Measurements from ENCODE around the gene UTP15.

The UTP15 gene

GRCh38 chr5:73545403-73545779 is 20.2 kb upstream of the UTP15 start (continued):
- no peak for TF ChIP-seq CREB5 (CRISPR knock-in tag; IDR thresholded peaks at IDR 0.05; ENCODE audit: low read depth)
- no peak for TF ChIP-seq BACH2 (CRISPR knock-in tag; IDR thresholded peaks at IDR 0.05; ENCODE audit: borderline replicate concordance)
- no peak for TF ChIP-seq ESRRG (CRISPR knock-in tag; IDR thresholded peaks at IDR 0.05)
- no peak for TF ChIP-seq ISL1 (CRISPR knock-in tag; IDR thresholded peaks at IDR 0.05)
- no peak for TF ChIP-seq ZNF8 (CRISPR knock-in tag; IDR thresholded peaks at IDR 0.05)
- TF ChIP-seq PPARA (CRISPR knock-in tag; IDR thresholded peaks at IDR 0.05; ENCODE audit: borderline replicate concordance) = no peak
- TF ChIP-seq ARNTL (CRISPR knock-in tag; IDR thresholded peaks at IDR 0.05; ENCODE audit: borderline replicate concordance, low read depth) = no peak
- TF ChIP-seq ZNF70 (CRISPR knock-in tag; IDR thresholded peaks at IDR 0.05) = no peak
- TF ChIP-seq ZC3H10 (CRISPR knock-in tag; IDR thresholded peaks at IDR 0.05) = no peak
- no peak for TF ChIP-seq SNAI2 (CRISPR knock-in tag; IDR thresholded peaks at IDR 0.05)
- TF ChIP-seq ZFP3 (CRISPR knock-in tag; IDR thresholded peaks at IDR 0.05) = no peak
- TF ChIP-seq PATZ1 (CRISPR knock-in tag; IDR thresholded peaks at IDR 0.05; ENCODE audit: borderline replicate concordance) = no peak
- TF ChIP-seq RARB (CRISPR knock-in tag; IDR thresholded peaks at IDR 0.05) = no peak
- TF ChIP-seq GLIS3 (CRISPR knock-in tag; IDR thresholded peaks at IDR 0.05) = no peak

- no peak for ATAC-seq
- TF ChIP-seq PPARA (CRISPR knock-in tag; IDR thresholded peaks at IDR 0.05; ENCODE audit: borderline replicate concordance) (no peak), TOX (CRISPR knock-in tag; IDR thresholded peaks at IDR 0.05; ENCODE audit: borderline replicate concordance) (no peak), CSRNP3 (CRISPR knock-in tag; IDR thresholded peaks at IDR 0.05) (no peak), ZC3H10 (CRISPR knock-in tag; IDR thresholded peaks at IDR 0.05) (no peak)
Measured at GRCh38 chr5:73550016-73550415, 15.5 kb upstream of the UTP15 start.

- TF ChIP-seq OSR1 (CRISPR knock-in tag; IDR thresholded peaks at IDR 0.05) = no peak
- no peak for TF ChIP-seq ZNF565 (CRISPR knock-in tag; conservative IDR thresholded peaks at IDR 0.05; ENCODE audit: low read depth)
- TF ChIP-seq SNAI2 (CRISPR knock-in tag; IDR thresholded peaks at IDR 0.05) = no peak
- TF ChIP-seq PATZ1 (CRISPR knock-in tag; IDR thresholded peaks at IDR 0.05; ENCODE audit: borderline replicate concordance) = no peak
- TF ChIP-seq CREB5 (CRISPR knock-in tag; IDR thresholded peaks at IDR 0.05; ENCODE audit: low read depth) = no peak
- no peak for TF ChIP-seq ISL1 (CRISPR knock-in tag; IDR thresholded peaks at IDR 0.05)
- TF ChIP-seq ZNF70 (CRISPR knock-in tag; IDR thresholded peaks at IDR 0.05) = no peak
- TF ChIP-seq GLIS3 (CRISPR knock-in tag; IDR thresholded peaks at IDR 0.05) = no peak
- TF ChIP-seq ZNF8 (CRISPR knock-in tag; IDR thresholded peaks at IDR 0.05) = no peak
- TF ChIP-seq TOX (CRISPR knock-in tag; IDR thresholded peaks at IDR 0.05; ENCODE audit: borderline replicate concordance) = no peak
- TF ChIP-seq ZFP30 (CRISPR knock-in tag; IDR thresholded peaks at IDR 0.05) = no peak
- no peak for TF ChIP-seq PPARA (CRISPR knock-in tag; IDR thresholded peaks at IDR 0.05; ENCODE audit: borderline replicate concordance)
- TF ChIP-seq ZFP3 (CRISPR knock-in tag; IDR thresholded peaks at IDR 0.05) = no peak
- TF ChIP-seq ESRRG (CRISPR knock-in tag; IDR thresholded peaks at IDR 0.05) = no peak
- TF ChIP-seq TSHZ2 (CRISPR knock-in tag; IDR thresholded peaks at IDR 0.05) = no peak
- no peak for TF ChIP-seq POU6F1 (CRISPR knock-in tag; IDR thresholded peaks at IDR 0.05; ENCODE audit: borderline replicate concordance, low read depth)
- TF ChIP-seq CSRNP3 (CRISPR knock-in tag; IDR thresholded peaks at IDR 0.05) = no peak
- TF ChIP-seq ZC3H10 (CRISPR knock-in tag; IDR thresholded peaks at IDR 0.05) = no peak
- no peak for TF ChIP-seq RARB (CRISPR knock-in tag; IDR thresholded peaks at IDR 0.05)
- no peak for ATAC-seq
Measured at GRCh38 chr5:73552642-73553041, 12.9 kb upstream of the UTP15 start.

Measured in SK-N-SH treated with all-trans-retinoic acid at 6 μM for 48 hours (cell line).